ENCODE measurements around the gene XPNPEP2.

XPNPEP2 gene

GRCh38 chrX:129754056-129755024, 15.6 kb downstream of the XPNPEP2 start:
- H3K4me3 ChIP-seq (ENCODE audit: control insufficient read depth, low read depth, low read length): no peak overlapping the region
- peak; percentile 30 for TF ChIP-seq CTCF (conservative IDR thresholded peaks at IDR 0.05; ENCODE audit: control insufficient read depth, insufficient read depth, low read depth, low read length)
- no peak for DNase-seq (ENCODE audit: low read depth)

- H3K4me3 ChIP-seq (ENCODE audit: control insufficient read depth, low read depth, low read length): no peak overlapping the region
- no peak for TF ChIP-seq CTCF (conservative IDR thresholded peaks at IDR 0.05; ENCODE audit: control insufficient read depth, insufficient read depth, low read depth, low read length)
- no peak for DNase-seq (ENCODE audit: low read depth)
Measured at GRCh38 chrX:129755779-129756650, 17.2 kb downstream of the XPNPEP2 start.

GRCh38 chrX:129759576-129760061, 20.8 kb downstream of the XPNPEP2 start:
- peak; percentile 84 for DNase-seq (ENCODE audit: low read depth)
- TF ChIP-seq CTCF (conservative IDR thresholded peaks at IDR 0.05; ENCODE audit: control insufficient read depth, insufficient read depth, low read depth, low read length): no peak
- no peak overlapping the region for H3K4me3 ChIP-seq (ENCODE audit: control insufficient read depth, low read depth, low read length)

GRCh38 chrX:129760155-129760554, 21.4 kb downstream of the XPNPEP2 start:
- TF ChIP-seq CTCF (conservative IDR thresholded peaks at IDR 0.05; ENCODE audit: control insufficient read depth, insufficient read depth, low read depth, low read length): no peak
- no peak overlapping the region for H3K4me3 ChIP-seq (ENCODE audit: control insufficient read depth, low read depth, low read length)
- DNase-seq (ENCODE audit: low read depth): no peak

- TF ChIP-seq CTCF (conservative IDR thresholded peaks at IDR 0.05; ENCODE audit: control insufficient read depth, insufficient read depth, low read depth, low read length): no peak
- no peak for DNase-seq (ENCODE audit: low read depth)
- H3K4me3 ChIP-seq (ENCODE audit: control insufficient read depth, low read depth, low read length): no peak overlapping the region
Measured at GRCh38 chrX:129760981-129761380, 22.2 kb downstream of the XPNPEP2 start.

- no peak overlapping the region for H3K4me3 ChIP-seq (ENCODE audit: control insufficient read depth, low read depth, low read length)
- DNase-seq (ENCODE audit: low read depth): no peak
- no peak for TF ChIP-seq CTCF (conservative IDR thresholded peaks at IDR 0.05; ENCODE audit: control insufficient read depth, insufficient read depth, low read depth, low read length)
Measured at GRCh38 chrX:129761596-129761995, 22.8 kb downstream of the XPNPEP2 start.

All from fibroblast of mammary gland (primary cell).